CD4-positive, alpha-beta T cell treated with Interleukin-15 for 1 hour (primary cell): ENCODE results near the gene SNX25.
"Not testable (repeated sequence)": the region's sequence is repeated elsewhere in the genome, so short reads cannot be mapped to it uniquely, and the experiment has no call there.

Experiments used
- DNase-seq: peaks from one replicate; pipeline ENCODE4 v3.0.0-alpha.2; 2020

SNX25 gene

GRCh38 chr4:185351691-185352090 lies 142.3 kb downstream of the SNX25 start:
- DNase-seq, result no peak

- DNase-seq, result no peak
These were observed 142.8 kb downstream of the SNX25 start for GRCh38 chr4:185352202-185352601.

GRCh38 chr4:185352741-185353140 lies 143.3 kb downstream of the SNX25 start:
- no peak for DNase-seq

GRCh38 chr4:185357211-185357610 lies 147.8 kb downstream of the SNX25 start:
- no peak for DNase-seq

GRCh38 chr4:185357733-185358440 lies 148.5 kb downstream of the SNX25 start:
- DNase-seq, result no peak

- no peak for DNase-seq
These were observed 149.1 kb downstream of the SNX25 start for GRCh38 chr4:185358514-185358913.

GRCh38 chr4:185358959-185359358 lies 149.6 kb downstream of the SNX25 start:
- DNase-seq, result no peak

GRCh38 chr4:185359767-185360446 lies 150.5 kb downstream of the SNX25 start:
- DNase-seq, result no peak

- DNase-seq, result no peak
These were observed 152.5 kb downstream of the SNX25 start for GRCh38 chr4:185361872-185362271.

GRCh38 chr4:185362570-185362969 lies 153.2 kb downstream of the SNX25 start:
- not testable (repeated sequence) for DNase-seq

GRCh38 chr4:185363251-185363650 lies 153.9 kb downstream of the SNX25 start:
- no peak for DNase-seq

- DNase-seq, result no peak
These were observed 155.5 kb downstream of the SNX25 start for GRCh38 chr4:185364886-185365285.

GRCh38 chr4:185369731-185370130 lies 160.3 kb downstream of the SNX25 start:
- no peak for DNase-seq

GRCh38 chr4:185370268-185370949 lies 161.0 kb downstream of the SNX25 start:
- DNase-seq, result no peak

- no peak for DNase-seq
These were observed 162.3 kb downstream of the SNX25 start for GRCh38 chr4:185371702-185372101.

- DNase-seq, result no peak
These were observed 164.6 kb downstream of the SNX25 start for GRCh38 chr4:185374027-185374426.

- DNase-seq, result no peak
These were observed 165.2 kb downstream of the SNX25 start for GRCh38 chr4:185374573-185374972.

GRCh38 chr4:185378264-185378663 lies 168.9 kb downstream of the SNX25 start:
- DNase-seq, result no peak

- no peak for DNase-seq
These were observed 170.2 kb downstream of the SNX25 start for GRCh38 chr4:185379326-185380295.

GRCh38 chr4:185380320-185380719 lies 170.9 kb downstream of the SNX25 start:
- DNase-seq, result no peak

GRCh38 chr4:185381288-185382196 lies 172.1 kb downstream of the SNX25 start:
- DNase-seq, result no peak

GRCh38 chr4:185382754-185383153 lies 173.4 kb downstream of the SNX25 start:
- DNase-seq, result no peak
